Astrocyte (in vitro differentiated cells and primary cell): ENCODE results near the gene SLC6A3. TPM values are rescaled to one million over a fixed set of nuclear protein-coding genes. Genes with fewer than 3 reads are reported as not detected.

Experiments
- DNase-seq: peaks from one replicate; pipeline ENCODE4 v3.0.0-alpha.2; 2010; ENCODE audit warnings: low read depth
- FAIRE-seq: peaks from 2 replicates; lab custom pipeline; 2011; peaks lifted over from hg19 to GRCh38; lab: Jason Lieb, UNC
- H2AFZ ChIP-seq: 2 replicates; pipeline ENCODE4 v1.6.0; 2012; ENCODE audit warnings: low read depth, low read length, inconsistent platforms
- H3K27ac ChIP-seq: 2 replicates; pipeline ENCODE4 v1.5.1; 2011; ENCODE audit warnings: low read depth, low read length, inconsistent platforms
- H3K27me3 ChIP-seq: 2 replicates; pipeline ENCODE4 v1.6.0; 2011; ENCODE audit warnings: low read length, inconsistent platforms; ENCODE audit not compliant: insufficient read depth
- H3K36me3 ChIP-seq: 2 replicates; pipeline ENCODE4 v1.5.1; 2011; ENCODE audit warnings: low read length, inconsistent platforms; ENCODE audit not compliant: insufficient read depth
- H3K4me1 ChIP-seq: 2 replicates; pipeline ENCODE4 v1.5.1; 2011; ENCODE audit warnings: low read length, inconsistent platforms; ENCODE audit not compliant: insufficient read depth
- H3K4me2 ChIP-seq: 2 replicates; pipeline ENCODE4 v1.6.0; 2012; ENCODE audit warnings: low read length, inconsistent platforms
- H3K4me3 ChIP-seq: 2 replicates; pipeline ENCODE4 v1.5.1; 2011; ENCODE audit warnings: low read depth, mild to moderate bottlenecking, low read length, inconsistent platforms; ENCODE audit not compliant: insufficient read depth
- H3K79me2 ChIP-seq: 2 replicates; pipeline ENCODE4 v1.6.0; 2012; ENCODE audit warnings: mild to moderate bottlenecking, low read length, inconsistent platforms; ENCODE audit not compliant: insufficient read depth
- H3K9ac ChIP-seq: 2 replicates; pipeline ENCODE4 v1.6.0; 2012; ENCODE audit warnings: mild to moderate bottlenecking, low read length, inconsistent platforms
- H3K9me3 ChIP-seq: 2 replicates; pipeline ENCODE4 v1.5.1; 2012; ENCODE audit warnings: low read depth, mild to moderate bottlenecking, low read length, inconsistent platforms; ENCODE audit not compliant: insufficient read depth
- H4K20me1 ChIP-seq: 2 replicates; pipeline ENCODE4 v1.6.0; 2012; ENCODE audit warnings: low read length, inconsistent platforms; ENCODE audit not compliant: insufficient read depth
- H3K27ac Mint-ChIP-seq: one replicate; pipeline ENCODE4 v1.8.0; 2021; ENCODE audit warnings: mild to moderate bottlenecking, mixed read lengths; ENCODE audit not compliant: unreplicated experiment
- H3K27me3 Mint-ChIP-seq: one replicate; pipeline ENCODE4 v1.8.0; 2021; ENCODE audit warnings: low read depth, mixed read lengths; ENCODE audit not compliant: unreplicated experiment
- H3K36me3 Mint-ChIP-seq: one replicate; pipeline ENCODE4 v1.8.0; 2021; ENCODE audit warnings: low read depth, mixed read lengths; ENCODE audit not compliant: unreplicated experiment
- H3K4me1 Mint-ChIP-seq: one replicate; pipeline ENCODE4 v1.8.0; 2021; ENCODE audit warnings: low read depth, mixed read lengths; ENCODE audit not compliant: unreplicated experiment
- H3K4me3 Mint-ChIP-seq: one replicate; pipeline ENCODE4 v1.8.0; 2021; ENCODE audit warnings: mild to moderate bottlenecking, moderate library complexity, mixed read lengths; ENCODE audit not compliant: unreplicated experiment
- H3K9me3 Mint-ChIP-seq: one replicate; pipeline ENCODE4 v1.8.0; 2021; ENCODE audit warnings: mild to moderate bottlenecking, mixed read lengths; ENCODE audit not compliant: unreplicated experiment
- CTCF ChIP-seq: IDR thresholded peaks from 2 replicates; pipeline ENCODE4 v1.5.1; 2011; ENCODE audit warnings: low read depth, mild to moderate bottlenecking, inconsistent platforms, low read length, moderate library complexity; ENCODE audit not compliant: insufficient read depth
- EZH2 ChIP-seq: IDR thresholded peaks from 2 replicates; pipeline ENCODE4 v1.6.1; 2012; ENCODE audit warnings: mild to moderate bottlenecking, low read length, inconsistent platforms; ENCODE audit not compliant: insufficient read depth
- total RNA-seq: library from RNA; stranded (reverse); gene quantifications from 2 replicates; pipeline ENCODE4 v1.2.1, GENCODE V29; 2021

The SLC6A3 gene
- total RNA-seq, 1 donor from 2014 or later: 0.07 TPM

- Histone ChIP-seq H3K27me3 (no peaks in the 10 kb centered on the region), H3K4me2 (no peak overlapping the region), H3K36me3 (no peaks in the 10 kb centered on the region), H4K20me1 (no peaks in the 10 kb centered on the region), H3K4me3 (no peak overlapping the region), H3K27ac (no peak overlapping the region), H3K4me1 (no peaks in the 10 kb centered on the region), H3K9me3 (peaks cover 6% of the 10 kb centered on the region), H3K79me2 (no peaks in the 10 kb centered on the region), H3K9ac (no peak overlapping the region), H2AFZ (no peak overlapping the region)
- Mint-ChIP-seq H3K4me3 (no peak overlapping the region), H3K27me3 (peaks cover 54% of the 10 kb centered on the region), H3K9me3 (peaks cover 8% of the 10 kb centered on the region), H3K27ac (no peak overlapping the region), H3K36me3 (no peaks in the 10 kb centered on the region), H3K4me1 (no peaks in the 10 kb centered on the region)
- DNase-seq (no peak), FAIRE-seq (no peak)
- TF ChIP-seq EZH2 (no peak), CTCF (no peak)
Observed at GRCh38 chr5:1401536-1402138, 43.6 kb downstream of the SLC6A3 start.

- Histone ChIP-seq H3K9me3 (peaks cover 6% of the 10 kb centered on the region), H3K27ac (no peak overlapping the region), H3K4me2 (no peak overlapping the region), H4K20me1 (no peaks in the 10 kb centered on the region), H3K9ac (no peak overlapping the region), H2AFZ (no peak overlapping the region), H3K4me3 (no peak overlapping the region), H3K79me2 (no peaks in the 10 kb centered on the region), H3K36me3 (no peaks in the 10 kb centered on the region), H3K27me3 (no peaks in the 10 kb centered on the region), H3K4me1 (no peaks in the 10 kb centered on the region)
- no peak for FAIRE-seq
- Mint-ChIP-seq H3K9me3 (peaks cover 8% of the 10 kb centered on the region), H3K27me3 (peaks cover 59% of the 10 kb centered on the region), H3K4me1 (no peaks in the 10 kb centered on the region), H3K4me3 (no peak overlapping the region), H3K27ac (no peak overlapping the region), H3K36me3 (no peaks in the 10 kb centered on the region)
- TF ChIP-seq CTCF (no peak), EZH2 (no peak)
- DNase-seq: no peak
Observed at GRCh38 chr5:1400936-1401335, 44.3 kb downstream of the SLC6A3 start.

GRCh38 chr5:1400211-1400855 lies 44.9 kb downstream of the SLC6A3 start:
- no peaks in the 10 kb centered on the region for H3K4me1 ChIP-seq
- no peak for TF ChIP-seq CTCF
- TF ChIP-seq EZH2: no peak
- no peak overlapping the region for H3K9ac ChIP-seq
- no peaks in the 10 kb centered on the region for H4K20me1 ChIP-seq
- Mint-ChIP-seq H3K27me3 (peaks cover 58% of the 10 kb centered on the region), H3K4me3 (no peak overlapping the region), H3K27ac (no peak overlapping the region), H3K9me3 (peaks cover 8% of the 10 kb centered on the region), H3K4me1 (no peaks in the 10 kb centered on the region), H3K36me3 (no peaks in the 10 kb centered on the region)
- peaks cover 6% of the 10 kb centered on the region for H3K9me3 ChIP-seq
- no peak overlapping the region for H2AFZ ChIP-seq
- H3K4me2 ChIP-seq: no peak overlapping the region
- no peaks in the 10 kb centered on the region for H3K27me3 ChIP-seq
- H3K27ac ChIP-seq: no peak overlapping the region
- no peak for DNase-seq
- FAIRE-seq: no peak
- H3K36me3 ChIP-seq: no peaks in the 10 kb centered on the region
- no peaks in the 10 kb centered on the region for H3K79me2 ChIP-seq
- no peak overlapping the region for H3K4me3 ChIP-seq
